NCI-H526 treated with DMSO at 0.1 percent for 48 hours (cell line): ENCODE data around the gene KLF11.
A peak's percentile ranks its signal among the peaks of the same experiment; 100 is the strongest.

ENCODE experiments used
- DNase-seq: peaks from one replicate; lab custom pipeline; 2025; lab: John Stamatoyannopoulos, UW

KLF11 gene

DNA sequence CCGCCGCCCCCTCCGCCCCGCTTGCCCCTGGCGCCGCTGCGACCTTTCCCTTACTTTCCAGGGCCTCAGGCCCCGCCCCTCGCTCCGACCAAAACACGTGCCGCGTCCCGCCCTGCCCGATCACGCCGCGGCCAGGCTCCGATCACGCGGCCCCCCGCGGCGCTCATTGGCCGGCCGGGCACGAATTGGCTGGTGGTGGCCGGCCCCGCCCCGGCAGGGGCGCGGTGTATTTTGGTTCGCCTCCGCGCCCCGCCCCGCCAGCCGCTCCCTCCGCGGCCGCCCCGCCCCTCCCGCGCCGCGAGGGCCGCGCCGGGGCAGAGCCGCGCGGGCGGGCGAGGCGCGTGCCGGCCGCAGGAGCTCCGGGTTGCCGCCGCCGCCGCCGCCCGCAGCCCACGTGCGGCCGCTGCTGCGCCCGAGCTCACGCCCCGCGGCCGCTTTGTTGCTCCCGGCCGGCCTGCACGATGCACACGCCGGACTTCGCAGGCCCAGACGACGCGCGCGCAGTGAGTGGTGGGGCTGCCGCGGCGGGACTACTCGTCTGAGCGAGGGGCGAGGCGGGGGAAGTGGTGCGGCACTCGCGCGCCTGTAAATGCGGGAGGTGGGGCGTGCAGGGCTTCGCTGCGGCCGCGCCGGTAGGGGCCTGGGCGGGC, at the start of gene KLF11:
Gene KLF11 (plus strand): TSS at position 295 of the 650 bp plus-strand sequence. CDS start 167 bp downstream, at position 462.
- peak; percentile 55 for DNase-seq

DNA sequence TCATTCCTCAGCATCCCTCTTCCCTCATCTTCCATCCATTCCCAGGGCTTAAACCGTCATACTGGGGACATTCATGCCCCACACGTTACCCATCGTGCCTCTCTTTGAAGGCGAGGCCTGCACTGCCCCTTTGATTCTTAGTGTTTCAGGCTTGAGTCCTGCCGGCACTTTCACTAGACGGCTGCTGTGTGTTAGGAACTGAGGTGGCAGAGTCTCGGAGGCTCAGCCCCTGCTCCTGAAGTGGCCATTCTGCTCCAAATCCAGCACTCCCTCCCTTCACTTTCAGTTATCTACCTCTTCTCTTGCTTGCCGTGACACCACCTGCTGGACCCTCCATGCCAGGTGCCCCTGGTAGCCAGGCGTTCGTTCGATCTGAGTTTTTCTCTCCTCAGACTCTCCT, 48.9 kb upstream of the KLF11 start:
- DNase-seq = no peak

DNA sequence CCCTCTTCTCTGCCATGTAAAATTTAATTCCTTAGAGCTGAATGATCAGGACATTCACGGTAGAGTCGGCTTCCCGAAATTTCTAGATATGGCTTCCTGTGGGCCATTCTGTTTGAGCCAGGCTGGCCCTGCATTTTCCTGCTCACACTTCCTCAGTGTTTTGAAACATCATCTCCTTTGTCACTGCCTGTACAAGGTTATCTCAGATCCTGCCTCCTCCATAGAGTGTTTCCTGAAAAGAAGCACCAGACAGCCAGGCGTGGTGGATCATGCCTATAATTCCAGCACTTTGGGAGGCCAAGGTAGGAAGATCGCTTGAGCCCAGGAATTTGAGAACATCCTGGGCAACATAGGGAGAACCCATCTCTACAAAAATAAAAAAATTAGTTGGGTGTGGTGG, 48.3 kb upstream of the KLF11 start:
- no peak for DNase-seq

DNA sequence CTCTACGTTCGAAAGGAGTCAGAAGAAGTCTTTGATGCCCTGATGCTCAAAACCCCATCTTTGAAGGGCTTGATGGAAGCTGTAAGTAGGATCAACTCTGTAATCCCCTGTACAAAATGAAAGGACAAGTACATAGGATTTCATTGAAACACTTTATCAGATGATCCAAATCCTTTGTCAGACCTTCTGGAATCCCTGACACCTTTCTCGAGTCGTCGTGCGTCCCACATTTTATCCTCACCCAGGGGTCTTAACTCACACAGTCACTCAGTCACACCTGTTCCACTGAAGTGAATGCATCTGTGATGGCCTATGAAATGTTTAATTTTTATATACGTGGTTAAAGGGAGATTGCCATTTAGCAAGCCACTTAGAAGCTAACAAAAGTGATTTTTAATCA, 47.0 kb upstream of the KLF11 start:
- no peak for DNase-seq

DNA sequence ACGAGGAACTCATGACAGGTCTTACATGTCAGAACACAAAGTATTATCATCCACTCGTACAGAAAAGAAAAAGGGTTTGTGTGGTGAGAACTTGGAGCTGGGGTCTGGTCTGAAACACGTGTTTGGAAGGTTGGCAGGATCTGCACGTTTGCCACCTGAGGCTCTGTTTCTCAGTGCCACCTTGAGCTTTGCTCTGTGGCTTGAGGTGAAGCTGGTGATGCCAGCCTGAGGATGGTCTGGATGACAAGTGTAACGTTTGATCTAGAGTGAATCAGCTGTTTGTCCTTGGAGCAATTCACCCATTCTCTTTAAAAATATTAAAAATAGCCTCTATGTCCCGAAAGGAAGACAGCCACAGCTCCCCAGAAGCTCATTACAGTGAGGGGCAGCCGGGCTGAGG, 45.4 kb upstream of the KLF11 start:
- no peak for DNase-seq

DNA sequence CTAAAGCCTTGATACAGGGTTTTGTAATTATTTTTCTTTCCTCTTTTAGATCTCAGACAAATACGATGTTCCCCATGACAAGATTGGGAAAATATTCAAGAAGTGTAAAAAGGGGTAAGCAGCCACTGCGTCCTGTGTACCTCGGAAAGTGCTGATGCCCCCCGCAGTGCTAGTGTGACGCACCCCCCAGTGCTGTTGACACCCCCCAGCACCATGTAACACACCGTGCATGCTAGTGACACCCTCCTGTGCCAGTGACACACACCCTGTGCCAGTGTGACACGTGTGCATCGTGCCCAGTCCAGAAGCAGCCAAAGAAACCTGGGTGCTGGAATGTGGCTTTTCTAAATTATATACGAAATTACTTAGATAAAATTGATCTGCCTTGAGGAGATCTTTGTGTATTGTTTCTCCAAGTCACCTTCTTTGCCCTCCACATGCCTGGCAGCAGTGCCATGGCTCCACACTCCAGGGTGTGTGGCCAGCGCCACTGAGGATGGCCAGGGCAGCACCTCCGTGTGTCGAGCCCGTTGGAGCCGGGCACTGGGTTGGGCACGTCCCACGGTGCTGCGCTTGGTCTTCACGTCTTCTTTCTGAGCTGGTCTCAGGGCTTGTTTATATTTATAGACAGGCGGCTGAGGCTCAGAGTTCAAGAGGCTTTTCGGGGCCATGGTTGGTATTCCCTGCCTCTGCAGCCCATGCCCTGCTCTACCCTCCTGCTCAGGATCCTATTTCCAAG, 44.3 kb upstream of the KLF11 start:
- no peak for DNase-seq

DNA sequence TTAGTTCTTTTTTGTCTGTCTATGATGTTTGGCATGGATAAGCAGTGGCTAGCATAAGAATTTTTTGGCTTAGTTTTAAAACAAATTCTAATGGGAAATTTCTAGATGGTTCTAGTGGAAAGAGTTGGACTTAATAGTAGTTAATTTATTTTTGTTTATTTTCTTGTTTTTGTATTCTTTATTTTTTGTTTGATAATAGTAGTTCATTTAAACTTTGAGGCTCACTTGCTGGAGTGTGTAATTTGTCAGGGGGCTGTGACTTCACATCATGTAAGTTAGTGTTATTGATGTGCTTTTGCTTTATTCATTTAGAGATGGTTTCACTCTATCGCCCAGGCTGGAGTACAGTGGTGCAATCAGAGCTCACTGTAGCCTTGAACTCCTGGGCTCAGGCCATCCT, 43.7 kb upstream of the KLF11 start:
- DNase-seq = no peak

DNA sequence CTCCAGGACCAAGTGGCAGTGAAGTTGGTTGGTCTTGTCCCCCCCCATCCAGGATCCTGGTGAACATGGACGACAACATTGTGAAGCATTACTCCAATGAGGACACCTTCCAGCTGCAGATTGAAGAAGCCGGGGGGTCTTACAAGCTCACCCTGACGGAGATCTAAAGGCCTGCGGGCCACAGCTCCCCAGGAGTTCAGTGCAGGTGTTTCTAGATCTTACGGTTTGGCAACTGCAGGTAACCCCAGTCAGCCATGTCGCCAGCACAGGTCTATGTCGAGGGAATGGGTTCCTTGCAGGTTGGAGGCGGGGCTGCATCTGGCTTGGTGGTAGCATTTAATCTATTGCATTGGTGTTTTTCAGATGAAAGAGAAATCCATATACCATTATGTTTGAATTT, 42.8 kb upstream of the KLF11 start:
- DNase-seq = no peak

DNA sequence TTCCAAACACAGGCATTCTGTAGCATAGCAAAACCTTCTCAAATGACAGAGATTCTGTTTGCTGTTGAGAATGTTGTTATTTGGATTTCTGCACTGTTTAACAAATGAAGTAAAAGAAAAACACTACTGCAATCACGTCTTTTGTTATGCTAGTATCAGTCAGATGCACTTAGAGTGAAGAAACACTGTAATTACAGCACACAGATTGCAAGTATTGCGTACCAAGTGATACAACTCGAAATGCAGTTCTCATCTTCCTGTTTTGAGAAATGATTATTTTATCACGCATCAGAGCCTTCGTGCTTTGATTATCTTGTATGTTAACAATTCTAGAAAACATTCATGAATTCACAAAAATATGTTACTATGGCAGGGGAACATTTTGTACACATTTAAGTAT, 41.8 kb upstream of the KLF11 start:
- DNase-seq = no peak

DNA sequence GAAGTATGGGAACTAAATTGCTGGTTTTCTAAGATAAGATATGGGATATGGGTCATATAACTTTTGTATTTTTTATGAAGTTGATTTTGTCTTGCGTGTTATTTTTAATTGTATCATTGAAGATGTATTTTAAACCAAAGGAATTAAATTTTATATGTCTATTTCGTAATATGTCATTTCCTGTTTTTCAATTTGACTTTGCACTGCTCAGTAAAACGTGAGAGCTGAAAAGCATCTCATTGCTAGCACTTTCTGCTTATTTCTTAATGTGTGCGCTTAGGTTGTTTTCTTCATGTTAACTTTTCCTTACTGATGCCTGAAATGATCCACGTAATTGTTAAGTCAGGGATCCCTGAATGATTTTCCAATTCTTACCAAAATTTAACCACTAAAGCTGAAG, 41.2 kb upstream of the KLF11 start:
- no peak for DNase-seq

DNA sequence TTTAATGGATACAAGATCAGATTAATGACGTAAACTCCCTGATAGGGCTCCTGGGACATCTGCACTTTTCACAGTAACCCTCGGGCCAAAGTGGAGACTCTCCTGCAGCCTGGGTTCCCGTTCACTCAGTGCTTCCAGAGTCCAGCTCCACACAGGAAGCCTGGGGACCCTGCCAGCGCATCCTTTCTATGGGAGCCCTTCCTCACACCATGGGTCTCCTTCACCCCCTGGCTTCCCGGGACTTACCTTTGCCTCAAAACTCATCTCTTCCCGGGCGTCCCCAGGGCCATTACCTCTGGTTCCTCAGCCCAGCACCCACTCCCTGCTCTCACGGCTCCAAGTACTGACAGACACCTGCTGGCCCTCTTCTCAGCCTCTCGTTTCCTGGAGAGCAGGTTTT, 40.7 kb upstream of the KLF11 start:
- no peak for DNase-seq

DNA sequence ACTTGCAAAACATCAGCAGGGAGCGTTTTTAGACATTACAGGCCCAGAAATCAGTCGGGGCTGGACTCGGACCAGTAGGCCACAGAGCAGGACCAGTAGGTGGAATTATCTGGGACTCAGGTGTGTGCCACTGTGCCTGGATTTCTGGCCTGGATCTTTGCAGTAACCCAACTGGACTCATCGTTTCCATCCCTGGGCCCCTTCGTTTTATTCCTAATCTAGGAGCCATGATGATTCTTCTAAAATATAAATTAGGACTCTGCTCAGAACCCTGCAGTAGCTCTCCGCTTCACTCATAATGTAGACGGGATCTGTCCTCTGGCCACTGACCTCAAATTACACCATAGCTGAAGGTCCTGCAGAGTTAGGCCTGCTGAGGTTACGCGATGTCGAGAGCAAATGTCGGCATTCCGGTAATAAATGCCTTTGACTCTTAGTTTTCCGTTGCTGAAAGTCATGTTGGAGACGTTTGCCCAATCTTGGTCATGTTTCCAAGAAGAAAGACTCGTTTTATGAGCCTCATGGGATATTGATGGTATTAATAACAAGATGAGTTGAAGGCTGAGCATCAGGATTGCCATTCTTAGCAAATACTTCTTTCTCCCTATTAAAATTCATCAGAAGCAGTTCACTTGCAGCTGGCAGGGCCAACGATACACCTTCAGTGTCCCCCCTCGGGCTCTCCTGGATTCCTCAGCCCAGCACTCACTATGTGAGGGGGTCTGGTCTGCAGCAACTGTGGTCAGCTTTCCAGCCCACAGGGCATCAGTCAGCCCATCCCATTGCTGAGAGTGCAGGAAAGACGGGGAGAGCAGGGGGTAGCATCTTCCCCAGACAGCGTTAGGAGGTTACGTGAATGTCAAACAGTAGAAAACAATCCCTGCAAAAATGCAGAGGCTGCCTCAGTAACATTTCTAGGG, 39.9 kb upstream of the KLF11 start:
- no peak for DNase-seq

DNA sequence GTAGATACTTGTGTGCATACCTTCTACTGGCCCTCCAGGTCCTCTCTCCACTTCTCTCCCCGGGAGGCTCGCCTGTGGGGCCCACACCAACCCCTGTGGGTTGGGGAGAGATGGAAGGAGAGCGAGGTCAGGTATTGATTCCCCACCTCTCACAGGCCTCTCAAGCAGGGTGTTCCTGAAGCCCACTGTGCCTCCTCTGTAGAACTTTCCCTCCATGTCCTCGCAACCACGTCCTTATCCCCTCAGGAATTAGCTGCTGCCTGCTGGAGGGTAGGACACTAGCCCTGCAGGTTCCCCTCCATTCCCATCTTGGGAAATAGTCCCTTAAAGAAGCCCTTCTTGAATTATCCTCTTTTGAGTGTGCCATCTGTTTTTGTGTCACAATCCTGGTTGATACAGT, 38.9 kb upstream of the KLF11 start:
- DNase-seq = no peak

DNA sequence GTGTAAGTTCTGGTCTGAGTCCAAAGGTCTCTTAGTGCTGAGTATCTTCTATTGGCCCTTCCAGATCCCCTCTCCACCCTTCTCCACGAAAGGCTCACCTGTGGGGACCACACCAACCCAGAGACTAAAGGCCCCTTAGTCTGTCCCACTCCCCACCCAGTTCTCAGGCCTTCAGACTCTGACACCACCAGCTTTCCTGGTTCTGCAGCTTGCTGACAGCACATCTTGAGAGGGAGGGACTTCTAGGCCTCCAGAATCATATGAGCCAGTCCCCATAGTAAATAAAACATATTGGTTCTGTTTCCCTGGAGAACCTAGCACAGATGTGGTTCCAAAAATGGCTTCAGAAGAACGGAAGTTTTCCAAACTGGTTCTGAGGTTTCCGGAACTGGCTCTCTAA, 38.5 kb upstream of the KLF11 start:
- no peak for DNase-seq

DNA sequence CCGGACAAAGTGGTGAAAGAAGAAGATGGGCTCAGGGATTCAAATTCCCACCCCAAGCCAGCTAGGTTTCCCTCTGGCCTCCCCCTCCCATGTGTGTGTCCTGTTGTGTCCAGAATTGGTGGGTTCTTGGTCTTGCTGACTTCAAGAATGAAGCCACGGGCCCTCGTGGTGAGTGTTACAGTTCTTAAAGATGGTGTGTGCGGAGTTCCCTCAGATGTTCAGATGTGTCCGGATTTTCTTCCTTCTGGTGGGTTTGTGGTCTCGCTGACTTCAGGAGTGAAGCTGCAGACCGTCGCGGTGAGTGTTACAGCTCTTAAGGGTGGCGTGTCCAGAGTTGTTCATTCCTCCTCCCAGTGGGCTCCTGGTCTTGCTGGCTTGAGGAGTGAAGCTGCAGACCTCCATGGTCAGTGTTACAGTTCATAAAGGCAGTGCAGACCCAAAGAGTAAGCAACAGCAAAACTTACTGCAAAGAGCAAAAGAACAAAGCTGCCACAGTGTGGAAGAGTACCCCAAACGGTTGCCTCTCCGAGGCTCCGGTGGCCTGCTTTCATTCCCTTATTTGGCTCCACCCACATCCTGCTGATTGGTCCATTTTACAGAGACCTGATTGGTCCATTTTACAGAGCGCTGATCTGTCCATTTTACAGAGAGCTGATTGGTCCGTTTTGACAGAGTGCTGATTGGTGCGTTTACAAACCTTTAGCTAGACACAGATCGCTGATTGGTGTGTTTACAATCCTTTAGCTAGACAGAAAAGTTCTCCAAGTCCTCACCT, 37.7 kb upstream of the KLF11 start:
- no peak for DNase-seq

DNA sequence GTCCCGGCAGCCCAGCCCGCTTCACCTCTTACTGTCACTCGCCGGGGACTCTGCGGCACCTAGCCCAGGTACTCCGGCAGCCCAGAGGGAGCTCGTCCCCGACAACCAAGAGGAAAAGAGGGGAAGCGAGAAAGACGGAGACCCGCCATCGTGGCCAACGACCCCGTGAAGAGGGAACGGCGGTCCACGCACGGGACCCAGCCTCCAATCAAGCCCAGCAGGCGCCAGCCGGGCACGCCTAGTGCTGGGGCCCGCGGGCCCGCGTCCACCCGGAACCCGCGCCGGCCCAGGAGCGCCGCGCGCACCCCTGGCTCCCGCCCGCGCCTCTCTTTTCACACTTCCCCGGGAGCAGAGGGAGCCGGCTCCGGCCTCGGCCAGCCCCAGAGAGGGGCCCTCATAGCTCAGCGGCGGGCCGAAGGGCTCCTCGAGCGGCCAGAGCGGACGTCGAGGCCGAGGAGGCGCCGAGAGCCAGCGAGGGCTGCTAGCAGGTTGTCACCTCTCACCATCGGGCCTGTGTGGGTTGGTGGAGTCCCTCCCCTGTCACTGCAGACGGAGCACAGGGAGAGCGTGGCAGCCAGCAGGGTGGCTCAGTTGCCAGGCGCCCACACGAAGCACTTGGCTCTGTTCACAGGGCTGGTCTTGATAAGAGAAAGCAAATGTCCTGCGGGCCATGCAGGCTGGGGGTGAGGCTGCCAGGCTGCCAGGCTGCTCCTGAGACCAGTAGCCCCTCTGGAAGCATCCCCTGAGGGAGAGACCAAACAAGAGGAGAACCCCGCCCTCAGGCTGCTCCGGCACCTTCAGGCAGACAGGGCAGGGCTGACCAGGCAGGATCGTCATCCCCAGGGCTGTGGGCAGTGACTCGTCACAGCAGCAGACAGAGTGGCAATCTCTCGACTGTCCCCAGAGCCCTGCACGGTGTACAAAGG, 36.9 kb upstream of the KLF11 start:
- no peak for DNase-seq

DNA sequence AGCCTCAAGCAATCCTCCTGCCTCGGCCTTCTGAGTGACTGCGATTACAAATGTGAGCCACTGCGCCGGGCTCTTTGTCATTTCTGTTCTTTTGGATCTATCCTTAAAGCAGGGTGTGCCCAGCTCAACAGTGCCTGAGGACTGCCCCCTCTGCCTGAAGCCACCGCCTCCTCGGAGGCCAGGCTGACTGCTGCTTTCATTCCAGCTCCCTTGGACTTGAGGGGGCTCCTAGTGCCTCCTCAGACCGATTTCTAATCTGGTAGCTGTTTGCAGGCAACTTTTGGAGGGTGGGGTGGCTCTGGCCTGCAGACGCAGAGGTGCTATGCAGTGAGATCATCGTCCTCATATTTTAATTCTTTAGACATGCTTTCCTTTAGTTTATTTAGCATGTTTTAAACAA, 35.9 kb upstream of the KLF11 start:
- no peak for DNase-seq

DNA sequence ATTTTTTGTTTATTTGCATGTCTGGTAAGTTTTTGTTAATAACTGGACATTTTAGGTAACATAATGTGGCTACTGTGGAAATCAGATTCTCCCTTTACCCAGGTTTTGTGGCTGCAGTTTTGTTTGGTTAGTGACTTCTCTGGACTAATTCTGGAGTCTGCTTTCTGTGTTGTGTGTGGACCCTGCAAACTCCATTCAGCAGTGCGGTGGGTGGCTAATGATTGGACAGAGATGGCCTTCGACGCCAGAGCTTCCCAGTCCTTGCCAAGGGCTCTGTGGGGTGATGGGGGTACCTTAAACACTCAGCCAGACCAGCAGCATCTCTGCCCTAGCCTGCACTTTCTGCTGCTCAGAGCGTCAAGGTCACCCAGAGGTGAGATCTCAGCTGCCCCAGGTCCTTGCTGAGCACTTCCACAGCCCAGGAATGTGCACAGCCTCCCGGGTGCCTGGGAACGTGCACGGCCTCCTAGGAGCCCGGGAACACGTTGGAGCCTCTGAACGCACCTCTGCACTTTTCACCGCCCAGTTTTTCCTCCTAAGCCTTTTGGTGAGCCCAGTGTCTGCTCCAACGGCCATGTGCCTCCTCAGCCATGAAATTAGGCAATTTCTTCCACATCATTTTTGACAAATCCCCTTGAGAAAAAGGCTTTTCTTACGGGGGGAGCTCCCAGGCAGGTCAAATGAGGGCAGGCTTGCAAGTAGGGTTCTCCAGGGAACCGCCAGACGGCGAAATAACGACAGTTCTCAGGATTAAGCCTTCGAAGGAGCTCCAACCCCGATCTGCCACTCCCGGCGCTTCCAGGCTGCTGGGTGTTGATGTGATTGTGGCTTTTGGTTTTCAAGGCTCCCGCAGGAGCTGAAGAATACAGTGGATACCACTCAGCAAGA, 35.2 kb upstream of the KLF11 start:
- no peak for DNase-seq

DNA sequence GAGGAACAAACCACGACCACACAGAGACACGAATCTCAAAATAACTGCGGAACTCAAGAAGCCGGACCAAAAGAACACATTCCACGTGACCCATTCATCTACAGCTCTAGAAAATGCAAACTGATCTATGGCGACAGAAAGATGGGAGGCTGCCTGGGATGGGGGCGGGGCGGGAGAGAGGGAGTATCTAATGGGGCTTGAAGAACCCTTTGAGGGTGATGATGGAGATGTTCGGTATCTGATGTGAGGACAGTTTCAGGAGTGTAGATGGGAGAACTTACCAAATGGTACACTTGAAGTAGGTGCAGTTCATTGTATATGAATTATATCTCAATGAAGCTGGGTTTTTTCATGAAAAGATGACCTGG, 34.6 kb upstream of the KLF11 start:
- DNase-seq = no peak

DNA sequence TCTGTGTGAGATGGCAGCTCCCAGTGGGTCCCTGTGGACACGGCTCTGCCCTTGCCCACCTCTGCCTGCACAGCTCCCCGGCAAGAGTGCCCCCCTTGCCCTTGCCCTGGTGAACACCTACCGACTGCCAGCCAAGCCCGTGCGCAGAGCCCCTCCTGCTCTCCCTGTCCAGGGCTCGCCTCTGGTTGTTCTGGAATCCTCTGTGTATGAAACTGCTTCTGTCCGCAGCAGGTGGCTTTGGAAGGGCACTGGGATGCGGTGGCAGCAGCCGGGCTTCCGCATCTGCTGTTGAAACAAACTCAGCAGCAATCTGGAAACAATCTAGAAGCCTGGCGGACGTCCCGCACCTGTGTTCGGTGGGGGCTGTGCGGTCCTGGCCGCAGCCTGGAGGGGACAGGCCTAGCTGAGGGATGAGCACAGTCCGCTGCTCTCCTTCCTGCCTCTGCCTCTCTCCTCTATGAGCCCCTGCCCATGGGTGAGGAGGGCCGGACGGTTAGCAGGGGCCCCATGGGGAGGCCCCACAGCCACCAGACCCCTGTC, 34.0 kb upstream of the KLF11 start:
- no peak for DNase-seq
